ENCODE results near the gene NOMO2.
"Not testable (repeated sequence)": the region's sequence is repeated elsewhere in the genome, so short reads cannot be mapped to it uniquely, and the experiment has no call there.

NOMO2 gene

DNA sequence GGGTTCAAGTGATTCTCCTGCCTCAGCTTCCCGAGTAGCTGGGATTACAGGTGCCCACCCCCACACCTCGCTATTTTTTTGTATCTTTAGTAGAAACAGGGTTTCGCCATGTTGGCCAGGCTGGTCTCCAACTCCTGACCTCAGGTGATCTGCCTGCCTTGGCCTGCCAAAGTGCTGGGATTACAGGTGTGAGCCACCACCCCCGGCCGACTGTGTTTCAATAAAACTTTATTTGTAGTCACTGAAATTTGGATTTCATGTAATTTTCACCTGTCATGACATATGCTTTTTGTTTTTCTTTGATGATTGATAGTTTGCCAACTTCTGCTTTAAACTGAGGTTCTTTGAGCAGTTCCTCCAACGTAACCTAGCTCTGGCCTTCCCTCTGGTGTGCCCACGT is 12.0 kb upstream of the NOMO2 start:
- not testable (repeated sequence) for DNase-seq

DNA sequence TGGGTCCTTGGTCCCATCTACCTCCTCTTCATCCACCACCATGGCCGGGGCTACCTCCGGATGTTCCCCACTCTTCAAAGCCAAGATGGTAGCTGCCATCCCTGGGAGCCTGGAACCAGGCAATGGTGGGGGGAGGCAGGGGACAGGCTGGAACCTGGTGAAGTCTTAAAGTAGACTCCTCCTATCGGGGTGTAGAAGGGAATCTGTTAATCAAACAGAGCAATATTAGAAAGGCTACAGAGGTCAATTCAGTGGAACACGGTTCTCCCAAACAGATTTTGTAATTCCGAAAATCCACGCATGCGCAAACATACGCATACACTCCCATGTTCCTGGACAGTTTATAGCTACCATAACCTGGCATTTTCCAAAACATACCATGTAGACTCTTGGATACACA is 11.1 kb upstream of the NOMO2 start:
- not testable (repeated sequence) for DNase-seq

DNA sequence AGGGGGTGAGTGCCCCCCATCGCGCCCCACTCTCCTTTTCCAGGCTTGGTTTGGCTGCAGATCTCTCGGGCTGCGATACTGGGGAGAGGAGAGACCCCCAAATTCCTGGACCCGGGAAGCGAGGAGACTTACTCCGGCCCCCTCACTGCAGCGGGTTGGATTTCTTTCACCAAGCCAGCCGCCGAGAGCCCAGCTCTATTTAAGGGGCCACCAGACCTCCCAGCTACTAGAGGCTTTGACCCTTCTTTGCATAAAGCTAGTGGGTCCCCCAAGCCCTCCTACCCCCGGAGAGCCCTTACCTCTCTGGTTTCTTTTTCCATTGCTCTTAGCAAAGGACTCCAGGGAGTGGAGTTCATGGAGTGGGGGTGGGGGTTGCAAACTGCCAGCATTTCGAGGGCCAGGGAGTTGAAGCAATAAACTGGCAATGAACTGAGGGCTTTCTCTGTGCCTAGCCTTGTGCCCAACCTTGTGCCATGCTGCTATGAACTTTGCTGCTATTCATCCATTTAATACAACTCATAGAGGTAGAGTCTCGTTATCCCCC is 9.5 kb upstream of the NOMO2 start:
- DNase-seq: not testable (repeated sequence)

DNA sequence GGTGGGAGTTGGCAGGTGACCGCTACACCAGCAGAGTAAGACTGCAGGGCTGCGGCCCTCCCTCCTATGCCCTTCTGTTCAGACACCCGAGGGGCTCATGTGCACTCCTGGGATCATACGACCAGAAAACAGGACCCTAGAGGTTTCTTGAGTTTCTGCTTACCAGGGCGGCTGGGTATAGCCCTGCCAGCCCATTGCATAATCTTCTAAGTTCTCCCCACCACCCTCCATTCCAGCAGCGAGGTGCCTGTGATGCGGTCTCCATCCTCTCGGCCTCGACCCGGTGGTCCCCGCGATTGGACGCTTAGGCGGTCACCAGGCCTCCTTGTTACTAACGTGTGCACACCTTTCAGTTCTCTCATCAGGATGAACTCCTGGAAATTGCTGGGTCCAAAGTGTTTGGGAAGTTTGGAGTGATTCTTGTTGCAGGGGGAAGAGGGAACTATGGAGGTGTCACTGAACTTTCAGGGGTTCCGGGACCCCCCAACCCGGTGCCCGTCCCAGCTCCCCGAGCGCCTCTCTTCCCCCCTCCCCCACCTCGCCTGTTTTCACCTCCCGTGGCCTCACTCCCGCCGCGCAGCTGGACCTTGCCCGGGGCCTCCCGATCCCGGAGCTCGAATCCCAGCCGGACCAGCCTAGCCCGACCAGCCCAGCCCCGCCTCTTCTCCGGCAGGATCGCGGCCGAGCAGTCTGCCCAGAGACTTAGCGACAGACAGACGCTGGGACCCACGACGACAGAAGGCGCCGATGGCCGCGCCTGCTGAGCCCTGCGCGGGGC is 8.8 kb upstream of the NOMO2 start:
- DNase-seq: not testable (repeated sequence)

DNA sequence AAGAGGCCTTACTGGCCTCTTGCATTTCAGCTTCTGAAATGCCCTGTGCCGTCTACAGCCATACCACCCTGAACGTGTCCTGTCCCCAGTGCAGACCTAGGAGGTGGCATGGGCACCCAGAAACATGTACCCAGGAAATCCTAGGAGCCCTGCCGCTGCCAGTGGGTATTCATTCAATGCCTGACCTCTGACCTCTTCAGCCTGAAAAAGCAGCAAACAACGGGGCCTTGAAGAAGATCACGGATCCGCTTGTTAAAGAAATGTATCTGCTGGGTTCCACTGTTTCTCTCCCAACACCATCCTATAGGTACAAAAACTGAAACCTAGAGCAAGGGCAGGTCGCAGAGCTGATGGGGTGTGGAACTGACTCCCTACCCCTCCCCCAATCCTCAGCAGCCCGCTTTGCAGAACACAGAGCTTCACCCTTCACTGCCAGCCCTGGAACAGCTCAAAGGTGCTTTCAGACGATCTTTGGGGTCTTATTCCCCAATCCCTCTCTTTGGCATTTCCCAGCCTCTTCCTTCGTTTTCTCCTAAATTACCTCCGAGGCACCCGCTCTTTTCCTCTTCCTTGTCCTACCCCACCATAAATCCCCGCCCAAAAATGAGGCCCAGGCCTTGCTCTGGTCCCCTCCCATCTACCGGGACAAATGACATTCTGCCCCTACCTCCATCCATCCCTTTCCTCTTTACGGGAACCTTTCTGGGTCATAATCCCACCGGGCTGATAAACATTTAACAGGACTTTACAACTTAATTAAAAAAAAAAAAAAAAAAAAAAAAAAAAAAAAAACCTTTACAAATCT is 1.3 kb downstream of the NOMO2 start:
- DNase-seq: not testable (repeated sequence)

DNA sequence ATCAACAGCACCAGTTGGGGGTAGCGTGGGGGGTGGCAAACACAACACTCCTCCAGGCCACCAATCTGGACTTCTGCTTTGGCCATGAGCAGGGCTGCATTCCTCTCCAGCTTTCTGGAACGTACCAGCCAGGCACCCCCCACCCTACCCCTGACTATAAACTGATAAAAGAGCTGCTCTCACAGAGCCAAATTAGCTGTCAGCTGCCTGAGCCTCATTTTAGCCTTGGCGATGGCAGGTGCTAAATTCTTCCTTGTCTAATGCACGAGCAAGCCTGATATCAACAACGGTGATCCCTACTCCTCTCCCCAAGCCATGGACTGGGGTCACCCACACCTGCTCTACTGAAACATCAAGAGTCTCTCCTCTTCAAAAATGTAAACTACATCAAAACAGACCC is 8.2 kb downstream of the NOMO2 start:
- DNase-seq: not testable (repeated sequence)

DNA sequence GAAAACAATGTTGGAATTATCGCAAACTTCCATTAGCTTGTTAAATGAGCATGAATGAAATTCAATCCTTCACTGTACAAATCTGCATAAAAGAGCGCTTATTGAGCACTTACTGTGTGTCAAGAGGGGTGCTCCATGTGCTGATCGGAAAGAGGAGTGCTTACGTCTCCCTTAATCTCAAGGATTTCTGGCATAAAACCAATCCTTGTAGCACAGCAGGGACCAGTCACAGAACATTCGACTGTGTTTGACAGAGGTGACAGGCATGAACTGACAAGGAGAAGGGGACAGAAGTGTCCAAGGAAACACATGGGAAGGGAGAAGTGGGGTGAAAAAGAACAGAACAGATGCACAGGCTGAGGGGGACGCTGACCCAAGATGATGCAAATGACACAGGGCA is 14.5 kb downstream of the NOMO2 start:
- not testable (repeated sequence) for DNase-seq

DNA sequence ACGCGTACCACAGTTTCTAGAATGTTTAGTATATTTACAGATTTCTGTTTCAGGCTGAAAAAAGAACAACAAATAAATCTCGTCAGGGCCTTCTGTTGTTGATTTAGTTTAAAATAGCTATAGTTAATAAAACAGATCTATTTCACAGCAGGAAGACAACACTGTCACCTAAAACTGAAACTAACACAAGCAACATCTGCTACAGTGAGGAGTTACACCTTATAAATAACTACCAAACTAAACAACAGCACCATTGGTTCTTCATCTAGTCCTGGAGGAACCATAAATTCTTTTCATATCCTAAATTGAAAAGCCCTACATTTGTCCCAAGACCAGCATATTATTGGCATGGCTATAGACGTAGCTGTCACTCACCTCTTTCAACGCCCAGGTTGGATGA is 15.0 kb downstream of the NOMO2 start:
- not testable (repeated sequence) for DNase-seq

DNA sequence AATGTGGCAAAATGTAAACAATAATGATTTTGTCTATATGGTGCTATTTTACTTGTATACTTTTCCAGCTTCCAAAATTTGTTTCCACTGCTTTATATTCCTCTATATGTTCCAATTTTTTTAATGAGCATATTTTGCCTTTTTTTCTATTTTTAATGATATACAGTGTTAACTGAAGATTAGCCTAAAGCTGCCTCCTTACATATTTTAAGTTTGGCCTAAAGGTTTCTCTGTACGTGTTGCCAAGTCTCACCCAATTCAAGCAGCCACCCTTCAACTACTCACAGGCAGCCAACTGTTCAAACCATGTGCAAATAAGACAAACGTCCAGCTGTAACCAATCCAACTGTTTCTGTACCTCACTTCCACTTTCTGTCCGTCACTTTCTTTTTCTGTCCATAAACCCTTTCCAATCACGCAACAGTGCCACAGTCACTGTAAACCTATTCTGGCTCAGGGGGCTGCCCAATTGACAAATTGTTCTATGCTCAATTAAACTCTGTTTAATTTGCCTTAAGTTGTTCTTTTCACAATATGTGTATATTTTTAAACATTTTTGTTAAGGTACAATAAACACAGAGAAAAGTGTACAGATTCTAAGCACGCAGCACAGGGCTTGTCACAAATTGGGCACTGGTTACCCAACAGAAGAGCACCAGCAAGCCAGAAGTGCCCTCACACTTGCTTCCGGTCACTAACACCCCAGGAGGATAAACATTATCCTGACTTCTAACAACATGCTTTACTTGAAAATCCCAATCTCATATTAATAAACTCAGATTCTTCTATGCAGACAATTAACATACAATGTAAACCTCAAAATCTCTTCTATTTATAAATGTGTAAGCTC is 17.4 kb downstream of the NOMO2 start:
- DNase-seq: peak; percentile 39

DNA sequence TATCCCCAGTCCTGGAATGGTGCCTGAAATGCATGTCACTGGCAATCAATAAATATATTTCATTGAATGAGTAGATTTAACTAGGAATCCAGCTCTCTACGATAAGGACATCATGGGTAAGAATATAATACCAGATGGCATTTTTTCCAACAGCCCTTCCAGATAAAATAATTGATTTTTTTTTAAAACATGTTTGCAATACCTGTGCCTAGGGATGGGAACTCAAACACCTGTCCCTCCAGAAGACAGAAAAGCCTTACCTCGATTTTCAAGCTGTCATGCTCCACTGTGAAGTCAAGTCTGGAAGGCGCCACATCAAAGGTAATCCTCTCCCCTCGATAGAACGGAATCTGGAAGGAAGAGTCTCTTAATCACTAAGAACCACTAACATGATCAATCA is 20.0 kb downstream of the NOMO2 start:
- not testable (repeated sequence) for DNase-seq

DNA sequence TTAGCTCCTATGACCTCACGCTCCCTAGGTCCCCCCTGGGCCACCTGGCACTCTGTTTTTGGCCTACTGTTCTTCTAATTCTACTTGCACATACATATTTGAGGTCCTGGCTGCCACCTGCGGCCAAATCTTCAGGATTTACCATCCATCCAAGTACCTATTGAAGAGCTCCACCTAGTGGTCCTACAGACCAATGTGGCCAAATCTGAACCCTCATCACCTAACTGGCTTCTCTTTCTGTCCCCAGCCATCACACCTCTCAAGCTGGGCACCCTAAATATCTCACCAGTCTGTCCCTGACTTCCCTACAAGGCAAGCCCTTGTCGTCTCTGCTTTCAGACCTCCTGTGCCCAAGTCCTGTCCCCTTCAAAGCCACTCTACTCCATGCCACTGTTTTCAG is 24.9 kb downstream of the NOMO2 start:
- not testable (repeated sequence) for DNase-seq

DNA sequence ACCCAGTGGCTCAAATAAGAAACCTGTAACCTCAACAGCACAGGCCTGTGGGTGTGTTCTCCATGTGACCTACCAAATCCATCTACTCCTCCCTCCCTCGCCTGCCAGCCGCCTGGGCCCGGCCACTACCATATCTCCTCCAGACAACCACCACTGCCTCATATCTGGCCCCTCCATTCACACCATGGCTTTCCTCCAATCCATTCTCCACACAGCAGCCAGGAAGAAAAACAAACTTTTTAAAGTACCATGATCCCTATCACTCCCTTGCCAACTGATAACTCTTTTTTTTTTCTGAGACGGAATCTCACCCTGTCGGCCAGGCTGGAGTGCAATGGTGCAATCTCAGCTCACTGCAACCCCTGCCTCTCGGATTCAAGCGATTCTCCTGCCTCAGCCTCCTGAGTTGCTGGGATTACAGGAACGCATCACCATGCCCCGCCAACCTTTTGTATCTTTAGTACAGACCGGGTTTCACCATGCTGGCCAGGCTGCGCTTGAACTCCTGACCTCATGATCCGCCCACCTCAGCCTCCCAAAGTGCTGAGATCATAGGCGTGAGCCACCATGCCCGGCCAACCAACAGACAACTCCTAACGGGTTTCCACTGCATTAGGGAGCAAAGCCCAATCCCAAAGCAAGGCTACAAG is 26.3 kb downstream of the NOMO2 start:
- DNase-seq: not testable (repeated sequence)

DNA sequence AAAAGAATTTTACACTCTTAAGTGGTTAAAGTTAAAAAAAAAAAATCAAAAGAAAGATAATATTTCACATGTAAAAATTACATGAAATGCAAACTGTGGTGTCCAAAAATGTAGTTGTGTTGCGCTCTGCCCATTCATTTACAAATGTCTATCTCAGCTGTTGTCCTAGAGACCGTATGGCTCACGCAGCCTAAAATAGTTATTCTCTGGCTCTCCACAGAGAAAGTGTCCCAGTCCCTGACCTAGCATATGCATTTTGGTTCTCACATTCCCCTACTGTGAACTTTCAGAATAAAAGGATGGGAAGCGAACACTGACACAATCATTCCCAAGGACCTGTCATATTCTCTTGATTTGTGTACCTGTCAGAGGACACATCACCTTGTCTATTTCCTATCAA is 27.6 kb downstream of the NOMO2 start:
- not testable (repeated sequence) for DNase-seq

DNA sequence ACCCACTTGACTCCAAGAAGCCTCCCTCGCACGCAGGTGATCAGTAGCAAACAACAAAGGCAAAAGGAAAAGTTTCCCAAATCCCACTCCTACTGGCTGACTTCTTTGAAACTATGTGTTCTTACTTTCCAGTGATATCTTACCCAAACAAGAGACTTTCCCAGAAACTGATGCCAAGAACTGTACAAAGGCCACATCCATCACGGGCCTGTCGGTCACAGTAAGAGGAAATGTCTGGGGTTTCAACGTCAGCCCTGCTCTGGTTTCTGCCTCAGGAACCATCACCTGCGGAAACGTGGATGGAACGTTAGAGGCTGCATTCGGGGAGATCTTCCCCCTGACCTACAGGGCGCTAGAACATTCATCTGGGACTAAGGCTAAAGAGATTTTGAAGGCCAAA is 30.6 kb downstream of the NOMO2 start:
- DNase-seq: not testable (repeated sequence)

DNA sequence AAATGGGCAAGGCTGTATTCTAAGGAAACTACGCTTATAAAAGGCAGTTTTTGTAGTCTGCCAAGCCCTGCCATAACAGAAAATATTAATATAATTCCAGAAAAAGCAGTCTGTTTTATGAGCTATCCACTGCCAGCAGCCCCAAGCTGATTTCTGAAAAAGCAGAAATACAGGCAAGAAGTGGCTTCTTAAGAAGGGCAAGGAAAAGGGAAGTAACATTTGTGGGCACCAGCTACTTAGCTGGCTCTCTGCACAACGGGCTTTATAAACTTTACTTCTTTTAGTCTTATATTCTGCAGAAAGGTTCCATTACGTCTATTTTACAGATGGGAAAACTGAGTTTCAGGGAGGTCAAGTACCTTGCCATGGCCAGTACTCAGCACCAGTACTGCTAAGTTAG is 31.6 kb downstream of the NOMO2 start:
- not testable (repeated sequence) for DNase-seq

DNA sequence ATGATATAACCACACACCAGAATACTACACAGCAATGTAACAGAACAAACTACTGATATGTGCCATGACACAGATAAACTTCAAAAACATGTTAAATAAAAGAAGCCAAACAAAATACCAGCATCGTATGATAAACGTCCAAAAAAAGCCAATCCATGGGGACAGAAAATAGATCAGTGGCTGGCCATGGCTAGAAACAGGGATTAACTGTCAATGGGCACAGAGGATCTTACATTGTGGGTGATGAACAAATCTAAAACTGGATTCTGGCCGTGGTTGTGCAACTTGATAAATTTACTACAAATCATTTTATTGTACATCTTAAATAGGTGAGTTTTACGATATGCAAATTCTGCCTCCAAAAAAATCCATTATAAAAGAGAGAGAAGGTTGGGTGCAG is 35.4 kb downstream of the NOMO2 start:
- DNase-seq: not testable (repeated sequence)

DNA sequence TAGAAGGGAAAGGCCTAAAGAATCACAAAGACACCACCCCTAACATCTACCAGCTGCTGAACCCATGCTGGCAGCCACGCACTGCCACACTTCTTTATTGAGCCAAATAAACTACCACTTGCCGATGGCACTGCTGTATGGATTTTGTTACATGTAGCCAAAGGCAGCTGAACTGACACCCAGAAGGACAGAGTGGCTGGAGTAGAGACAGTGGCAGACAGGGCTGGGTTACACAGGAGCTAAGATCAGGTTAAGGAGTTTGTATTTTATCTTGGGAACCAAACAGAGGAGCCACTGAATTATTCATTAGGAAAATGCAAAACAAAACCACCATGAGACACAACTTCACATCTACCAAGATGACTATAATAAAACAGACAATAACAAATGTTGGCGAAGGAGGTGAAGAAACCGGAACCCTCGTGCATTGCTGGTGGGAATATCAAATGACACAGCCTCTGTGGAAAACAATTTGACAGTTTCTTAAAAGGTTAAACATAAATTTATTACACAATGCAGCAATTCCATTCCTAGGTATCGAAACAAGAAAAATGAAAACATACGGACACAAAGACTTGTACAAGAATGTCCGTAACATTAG is 35.9 kb downstream of the NOMO2 start:
- DNase-seq: not testable (repeated sequence)

DNA sequence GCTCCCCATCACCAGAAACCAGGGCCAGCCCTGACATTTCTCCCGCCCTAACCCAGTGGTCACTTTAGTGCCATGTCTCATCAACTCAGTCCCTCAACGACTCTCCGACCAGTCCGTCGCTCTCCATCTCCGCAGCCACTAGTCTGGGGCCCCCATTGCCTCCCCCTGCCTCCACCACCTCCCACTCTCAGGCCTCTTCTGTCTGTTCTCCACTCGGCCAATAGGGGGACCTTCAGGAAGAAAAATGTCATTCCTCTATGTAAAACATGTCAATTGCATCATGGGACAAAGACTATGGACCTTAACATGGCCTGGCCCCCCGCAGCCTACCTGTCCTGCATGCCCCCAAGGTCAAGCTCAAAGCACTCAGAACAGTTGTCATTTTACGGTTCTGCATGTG is 39.3 kb downstream of the NOMO2 start:
- DNase-seq: not testable (repeated sequence)

DNA sequence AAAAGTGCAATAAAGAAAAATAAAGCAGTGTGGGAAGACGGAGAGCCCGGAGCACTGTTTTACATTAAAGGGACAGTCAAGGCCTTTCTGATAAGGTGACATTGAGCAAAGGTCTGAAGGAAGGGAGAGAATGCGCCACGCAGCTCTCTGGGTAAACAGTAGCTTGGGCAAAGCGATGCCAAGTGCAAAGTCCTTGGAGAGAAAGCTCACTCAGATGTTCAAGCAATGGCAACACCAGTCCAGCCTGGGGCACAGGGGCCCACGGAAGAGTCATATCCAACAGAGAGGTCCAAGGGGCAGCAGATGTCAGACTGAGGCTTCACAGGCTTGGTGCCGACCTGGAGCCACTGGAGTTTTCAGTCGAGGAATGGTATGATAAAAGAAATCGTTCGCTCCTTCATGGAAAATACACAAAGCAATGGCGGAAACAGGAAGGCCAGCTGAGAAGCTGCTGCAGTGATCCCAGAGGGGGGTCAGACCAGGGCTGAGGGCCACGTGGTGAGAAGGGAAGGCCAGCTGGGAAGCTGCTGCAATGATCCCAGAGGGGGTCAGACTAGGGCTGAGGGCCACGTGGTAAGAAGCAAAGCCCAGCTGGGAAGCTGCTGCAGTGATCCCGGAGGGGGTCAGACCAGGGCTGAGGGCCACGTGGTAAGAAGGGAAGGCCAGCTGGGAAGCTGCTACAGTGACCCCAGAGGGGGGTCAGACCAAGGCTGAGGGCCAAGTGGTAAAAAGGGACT is 40.3 kb downstream of the NOMO2 start:
- not testable (repeated sequence) for DNase-seq

DNA sequence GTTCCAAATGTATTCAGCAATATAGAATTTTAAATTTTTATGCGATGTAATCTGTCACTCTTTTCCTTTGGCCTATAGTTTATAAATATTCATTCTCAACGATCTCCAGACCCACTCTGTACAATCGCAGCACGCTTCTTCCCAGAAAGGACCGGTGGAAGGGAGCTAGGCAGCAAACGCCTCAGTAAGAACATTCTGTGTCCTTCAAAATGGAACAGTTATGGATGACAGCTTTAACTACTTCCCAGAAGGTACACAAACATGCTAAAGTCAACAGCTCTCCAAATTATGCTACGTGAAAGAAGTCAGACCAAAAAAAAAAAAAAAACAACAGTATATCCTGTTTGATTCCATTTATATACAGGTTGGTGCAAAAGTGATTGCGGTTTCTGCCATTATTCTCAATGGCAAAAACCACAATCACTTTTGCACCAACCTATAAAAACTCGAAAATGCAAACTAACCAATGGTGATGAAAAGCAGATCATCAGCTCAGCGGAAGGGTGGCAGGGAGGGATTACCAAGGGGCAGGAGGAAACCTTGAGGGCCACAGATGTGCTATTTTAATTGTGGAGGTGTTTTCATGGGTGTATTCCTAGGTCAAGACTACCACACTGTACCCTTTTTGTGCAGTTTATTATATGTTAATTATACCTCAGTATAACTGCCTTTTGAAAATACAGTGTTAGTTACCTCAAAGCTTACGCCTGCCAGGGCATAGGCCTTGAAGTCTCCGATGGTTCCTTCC is 43.2 kb downstream of the NOMO2 start:
- not testable (repeated sequence) for DNase-seq

Measured in MV-4-11 (cell line).